Activated T-cell treated with anti-CD3 and anti-CD28 coated beads for 1 hour (primary cell): ENCODE data around the gene CMTM5.
"Not testable (repeated sequence)": the region's sequence is repeated elsewhere in the genome, so short reads cannot be mapped to it uniquely, and the experiment has no call there.

Experiments used
- DNase-seq: peaks from one replicate; pipeline ENCODE4 v3.0.0-alpha.2; 2020; ENCODE audit warnings: low read depth

CMTM5 gene

DNA sequence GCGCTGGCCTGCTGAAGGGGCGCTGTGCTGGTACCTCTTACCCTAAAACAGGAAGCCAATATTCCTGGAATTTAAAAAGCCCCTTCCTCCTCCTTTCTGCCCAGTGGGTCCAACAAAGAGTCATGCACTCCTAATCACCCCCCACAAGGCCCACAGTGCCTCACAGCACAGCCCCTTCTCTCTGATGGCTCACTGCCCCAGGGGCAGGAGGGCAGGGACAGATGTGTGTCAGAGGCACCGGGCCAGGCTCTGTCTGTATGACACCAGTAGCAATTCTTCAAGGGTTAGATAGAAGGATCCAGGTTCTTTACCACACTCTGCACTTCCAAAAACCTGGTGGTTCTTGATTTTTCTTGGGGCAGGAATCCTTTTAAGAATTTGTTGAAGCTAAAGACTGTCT is 22.3 kb downstream of the CMTM5 start:
- DNase-seq, result no peak

DNA sequence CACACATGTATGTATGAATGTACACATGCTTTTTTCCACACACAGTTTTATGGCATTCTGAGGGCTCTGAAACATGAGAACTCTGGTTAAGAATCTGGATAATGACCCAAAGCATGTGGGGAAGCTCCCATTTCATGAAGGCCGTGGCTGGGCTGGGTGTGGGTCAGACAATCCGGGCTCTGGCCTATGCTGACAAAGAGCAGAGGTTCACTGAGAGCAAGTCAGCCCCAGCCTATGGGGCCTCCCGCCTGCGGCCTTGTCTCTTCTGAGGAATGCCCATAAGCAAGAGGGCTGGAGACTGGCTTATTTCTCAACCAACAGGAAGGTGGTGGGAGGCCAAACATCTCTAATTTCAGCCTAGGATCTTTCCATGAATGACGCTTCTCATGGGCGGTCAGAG is 22.7 kb downstream of the CMTM5 start:
- DNase-seq, result no peak

DNA sequence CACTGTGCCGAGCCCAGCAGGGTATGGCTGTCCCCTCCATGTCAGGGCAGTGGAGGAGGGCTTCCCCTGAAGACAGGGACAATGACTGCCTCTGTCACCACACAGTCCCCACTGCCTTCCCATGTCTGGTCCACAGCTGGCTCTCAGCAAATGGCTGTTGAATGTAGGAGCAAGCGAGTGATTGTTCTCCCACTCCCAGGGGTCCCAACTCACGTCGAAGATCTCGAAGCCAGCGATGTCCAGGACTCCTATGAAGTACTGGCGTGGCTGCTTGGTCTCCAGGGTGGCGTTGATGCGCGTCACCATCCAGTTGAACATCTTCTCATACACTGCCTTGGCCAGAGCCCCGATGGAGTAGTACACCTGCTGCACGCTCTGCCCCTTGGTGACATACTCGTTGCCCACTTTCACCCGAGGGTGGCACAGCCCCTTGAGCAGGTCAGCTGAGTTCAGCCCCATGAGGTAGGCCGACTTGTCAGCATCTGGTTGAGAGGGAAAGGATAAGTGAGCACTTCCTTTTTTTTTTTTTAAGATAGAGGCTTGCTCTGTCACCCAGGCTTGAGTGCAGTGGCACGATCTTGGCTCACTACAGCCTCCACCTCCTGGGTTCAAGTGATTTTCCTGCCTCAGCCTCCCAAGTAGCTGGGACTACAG is 23.8 kb downstream of the CMTM5 start:
- DNase-seq, result not testable (repeated sequence)

DNA sequence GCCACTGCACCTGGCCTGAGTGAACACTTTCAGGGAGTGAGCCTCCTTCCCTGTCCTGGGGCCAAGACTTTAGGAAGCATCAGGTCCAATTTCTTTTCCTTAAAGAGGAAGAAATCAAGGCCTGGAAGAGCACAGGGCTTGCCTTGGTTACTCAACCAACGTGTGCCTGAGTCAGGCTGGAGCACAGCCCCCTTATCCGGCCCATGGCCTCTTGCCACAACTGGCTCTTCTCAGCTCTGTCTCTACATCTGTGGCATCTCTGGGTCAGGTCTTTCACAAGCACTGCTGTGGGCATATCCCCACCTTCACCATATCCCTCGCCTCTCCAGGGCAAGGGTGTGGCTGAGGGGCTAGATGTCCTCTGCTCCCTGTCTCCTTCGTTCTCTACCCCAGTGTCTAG is 24.4 kb downstream of the CMTM5 start:
- no peak for DNase-seq

DNA sequence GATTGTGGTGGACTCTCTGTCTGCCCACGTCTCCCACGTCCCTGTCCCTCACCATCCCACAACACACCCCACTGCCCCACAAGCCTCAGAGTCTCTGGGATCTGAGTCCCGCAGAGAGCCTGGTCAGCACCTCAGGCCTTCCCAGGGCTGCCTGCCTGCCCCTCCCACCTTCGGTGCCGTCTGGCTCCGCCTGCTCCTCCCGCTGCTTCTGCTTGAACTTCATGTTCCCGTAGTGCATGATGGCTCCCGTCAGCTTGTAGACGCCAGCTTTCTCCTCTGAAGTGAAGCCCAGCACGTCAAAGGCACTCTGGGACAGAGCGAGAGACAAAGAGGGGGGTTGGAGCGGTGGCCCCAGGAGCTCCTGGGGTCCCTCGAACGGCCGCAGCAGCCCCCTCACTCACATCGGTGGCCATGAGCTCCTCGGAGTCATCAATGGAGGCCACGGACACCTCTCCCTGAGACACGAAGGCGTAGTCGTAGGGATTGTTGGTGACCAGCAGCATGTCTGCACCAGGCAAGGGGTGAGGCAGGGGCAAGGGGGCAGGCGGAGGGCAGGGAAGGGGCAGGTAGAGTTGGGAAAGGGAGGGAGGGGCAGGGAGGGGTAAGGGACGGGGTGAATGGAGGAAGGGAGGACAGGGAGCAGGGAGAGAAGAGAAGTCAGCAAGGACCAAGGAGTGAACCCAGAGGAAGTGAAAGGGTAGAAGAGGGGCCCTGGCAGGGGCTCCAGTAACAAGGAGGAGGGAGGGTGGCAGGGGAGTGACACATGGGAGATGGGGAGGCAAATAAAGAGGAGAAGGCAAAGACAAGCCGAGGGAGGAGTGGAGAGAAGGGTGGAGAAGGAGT is 25.7 kb downstream of the CMTM5 start:
- no peak for DNase-seq

DNA sequence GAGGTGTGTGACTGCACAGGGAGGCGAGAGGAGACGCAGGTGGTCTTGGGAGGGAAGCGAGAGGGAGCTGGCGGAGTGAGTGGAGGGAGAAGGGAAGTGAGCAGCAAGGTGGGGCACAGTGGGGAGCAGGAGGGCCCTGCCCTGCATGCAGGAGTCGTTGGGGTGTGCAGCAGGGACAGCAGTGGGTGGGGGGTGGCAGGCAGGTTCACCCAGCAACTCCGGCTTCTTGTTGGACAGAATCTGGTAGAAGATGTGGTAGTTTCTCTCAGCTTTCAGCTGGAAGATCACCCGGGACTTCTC is 26.2 kb downstream of the CMTM5 start:
- no peak for DNase-seq

DNA sequence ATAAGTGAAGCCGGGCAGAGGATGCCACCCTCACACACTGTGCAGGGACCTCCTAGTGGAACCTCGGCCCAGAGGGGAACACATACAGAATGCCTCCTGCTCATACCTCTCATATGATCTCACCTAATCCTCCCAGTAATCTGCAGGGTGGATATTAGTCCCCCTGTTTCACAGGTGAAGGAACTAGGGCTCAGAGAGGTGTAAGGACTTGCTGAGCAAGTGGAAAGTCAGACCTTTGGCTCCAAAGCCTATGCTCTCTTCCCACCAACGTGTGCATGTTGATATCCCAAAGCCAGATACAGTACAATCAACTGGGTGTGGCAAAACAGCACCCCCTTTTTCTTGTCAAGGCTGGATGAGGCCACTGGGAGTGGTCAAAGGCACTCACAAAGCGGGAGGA is 27.1 kb downstream of the CMTM5 start:
- DNase-seq, result no peak

DNA sequence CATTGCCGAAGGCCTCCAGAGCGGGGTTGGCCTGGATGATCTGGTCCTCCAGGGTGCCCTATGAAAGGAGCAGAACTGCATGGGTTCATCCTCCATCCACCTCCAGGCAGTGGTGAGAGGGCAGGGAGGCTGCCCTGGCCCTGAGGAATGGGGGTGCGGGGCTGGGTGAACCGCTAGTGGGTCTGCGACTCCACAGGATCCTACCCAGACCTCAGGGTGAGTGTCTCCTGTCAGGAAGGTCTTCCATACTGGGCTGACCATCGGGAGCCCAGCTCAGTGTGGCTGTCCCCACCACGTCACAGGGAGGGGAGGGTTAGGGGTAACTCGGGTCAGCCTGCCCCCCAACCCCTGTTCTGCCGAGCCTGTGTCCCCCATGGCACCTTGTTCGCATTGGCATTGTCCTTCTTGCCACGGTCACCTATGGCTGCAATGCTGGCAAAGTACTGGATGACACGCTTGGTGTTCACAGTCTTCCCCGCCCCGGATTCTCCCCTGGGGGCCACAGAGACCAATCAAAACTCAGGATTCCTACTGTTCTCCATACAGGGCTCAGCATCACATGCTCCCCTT is 27.6 kb downstream of the CMTM5 start:
- no peak for DNase-seq

DNA sequence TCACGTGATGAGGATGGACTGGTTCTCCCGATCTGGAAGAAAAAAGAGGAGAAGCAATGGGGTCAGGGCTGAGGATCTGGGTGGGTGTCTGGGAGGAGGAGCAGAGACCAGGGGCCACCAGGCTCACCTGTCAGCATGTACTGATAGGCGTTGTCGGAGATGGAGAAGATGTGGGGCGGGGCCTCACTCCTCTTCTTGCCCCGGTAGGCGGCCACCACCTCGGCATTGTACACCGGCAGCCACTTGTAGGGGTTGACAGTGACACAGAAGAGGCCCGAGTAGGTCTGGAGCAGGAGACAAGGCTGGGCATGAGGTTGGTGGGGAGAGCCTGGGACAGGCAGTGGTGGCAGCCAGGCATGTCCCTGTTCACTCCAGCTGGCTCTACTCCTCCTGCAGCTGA is 28.2 kb downstream of the CMTM5 start:
- DNase-seq, result no peak

DNA sequence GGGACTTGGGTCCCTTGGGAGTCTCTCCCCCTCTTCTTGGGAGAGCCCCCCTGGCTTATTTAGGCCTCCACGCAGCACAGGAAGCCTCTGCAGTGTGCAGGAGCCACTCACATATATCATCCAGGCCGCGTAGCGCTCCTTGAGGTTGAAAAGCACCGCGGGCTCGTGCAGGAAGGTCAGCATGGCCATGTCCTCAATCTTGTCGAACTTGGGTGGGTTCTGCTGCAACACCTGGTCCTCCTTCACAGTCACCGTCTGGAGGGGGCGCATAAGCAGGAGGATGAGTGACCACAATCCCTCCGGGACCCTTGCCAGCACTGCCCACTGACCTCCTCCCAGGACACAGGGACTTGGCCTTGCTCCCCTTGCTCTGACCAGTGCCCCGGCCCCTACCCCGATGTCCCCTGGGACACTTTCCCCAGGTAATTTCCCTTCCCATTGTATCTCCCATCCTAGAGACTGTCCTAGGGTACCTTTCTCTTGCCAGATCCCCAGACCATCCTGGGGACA is 28.7 kb downstream of the CMTM5 start:
- DNase-seq, result no peak

DNA sequence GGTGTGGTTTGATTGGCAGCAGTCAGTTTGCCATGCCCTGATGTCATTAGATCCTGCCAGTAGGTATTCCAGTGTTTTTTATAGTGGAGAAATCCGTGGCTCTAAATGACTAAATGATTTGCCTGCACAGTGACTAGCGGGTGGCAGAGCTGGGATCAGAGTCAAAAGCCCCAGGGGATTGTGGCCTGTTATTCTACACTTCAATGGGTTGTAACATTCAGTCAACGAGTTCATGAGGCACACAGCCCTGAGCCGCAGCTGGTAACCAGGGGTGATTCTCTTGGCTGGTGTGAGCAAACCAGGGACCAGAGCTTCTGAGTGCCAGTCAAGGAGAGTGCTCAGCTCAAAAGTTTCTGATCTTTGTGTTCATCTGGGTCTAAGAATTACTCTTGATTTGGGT is 29.4 kb downstream of the CMTM5 start:
- DNase-seq, result no peak

DNA sequence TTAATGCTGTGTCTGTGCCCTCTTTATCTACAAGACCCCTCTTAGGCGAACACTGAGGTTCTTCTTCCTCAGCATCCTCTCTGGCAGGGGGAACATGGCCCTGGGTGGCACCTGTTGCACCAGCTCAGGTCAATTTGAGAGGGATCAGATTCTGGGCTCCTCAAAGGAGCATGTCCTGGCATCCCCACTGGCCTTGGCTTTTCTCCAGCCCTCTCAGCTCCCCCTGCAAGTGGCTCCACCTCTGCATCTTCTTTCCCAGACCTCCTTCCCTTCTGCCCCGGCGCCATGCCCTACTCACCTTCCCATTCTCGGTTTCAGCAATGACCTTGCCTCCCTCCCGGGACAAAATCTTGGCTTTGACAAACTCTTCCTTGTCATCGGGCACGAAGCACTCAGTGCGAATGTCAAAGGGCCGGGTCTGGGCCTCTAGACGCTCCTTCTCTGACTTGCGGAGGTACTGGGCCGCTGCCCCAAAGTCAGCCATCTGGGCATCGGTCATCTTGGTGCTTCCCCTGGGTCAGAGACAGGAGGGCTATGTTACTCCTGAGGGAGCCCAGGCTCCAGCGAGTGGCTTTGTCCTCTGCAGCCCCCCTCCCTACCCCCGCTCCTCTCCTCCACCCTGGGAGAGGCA is 30.0 kb downstream of the CMTM5 start:
- no peak for DNase-seq

DNA sequence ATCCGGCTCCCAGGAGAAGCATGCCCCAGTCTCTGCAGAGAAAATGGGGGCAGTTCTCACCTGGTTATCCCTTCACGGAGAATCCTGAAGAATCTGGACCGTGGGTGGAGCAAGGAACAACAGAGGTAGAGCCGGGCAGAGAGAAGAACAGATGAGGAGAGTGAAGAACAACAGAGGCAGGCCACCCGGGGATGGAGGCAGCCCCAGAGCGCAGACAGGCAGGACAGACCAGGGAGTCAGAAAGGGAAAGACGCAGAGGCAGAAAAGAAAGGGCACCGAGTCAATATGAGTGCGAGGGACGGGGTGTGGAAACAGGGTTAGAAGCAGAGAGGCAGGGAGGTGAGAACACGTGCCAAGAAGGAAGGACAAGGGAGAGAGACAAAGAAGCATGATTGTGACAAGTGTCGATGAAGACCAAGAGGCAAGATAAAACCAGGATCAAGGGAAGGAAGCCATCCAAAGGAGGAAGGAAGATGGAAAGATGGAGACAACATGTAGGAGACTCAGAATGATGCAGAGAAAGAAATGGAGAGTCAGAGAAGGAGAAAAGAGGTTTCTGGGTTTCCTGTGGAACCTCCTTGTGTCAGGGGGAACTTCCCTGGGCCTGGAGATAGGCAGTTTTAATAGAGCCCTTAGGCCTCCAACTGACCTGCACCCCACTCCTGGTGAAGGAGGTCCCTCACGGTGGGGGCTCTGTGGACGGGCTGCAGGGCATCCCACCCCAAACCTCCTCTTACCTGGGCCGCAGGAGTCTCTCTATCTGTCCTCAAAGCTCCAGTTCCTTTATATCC is 30.9 kb downstream of the CMTM5 start, which contains the start of gene MYH6:
TSS of gene MYH6 (minus strand) at position 758 of the 791 bp plus-strand sequence. CDS start 1,050 bp downstream, outside the sequence.
- DNase-seq, result no peak

DNA sequence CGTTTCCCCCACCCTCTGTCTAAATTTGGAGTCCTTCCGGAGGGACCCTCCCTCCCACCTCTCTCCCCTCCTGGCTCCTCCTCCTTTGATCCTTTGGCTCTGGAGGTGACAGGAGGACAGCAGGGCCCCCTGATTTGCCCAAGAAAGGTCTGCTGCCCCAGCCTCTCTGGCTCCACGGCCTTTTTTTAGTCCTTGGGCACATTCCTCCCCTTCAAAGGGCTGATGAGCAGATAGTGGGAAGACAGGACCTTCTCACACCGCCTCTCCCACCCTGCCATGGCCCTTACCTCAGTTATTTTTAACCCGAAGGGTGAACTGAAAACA is 31.4 kb downstream of the CMTM5 start:
- DNase-seq, result no peak

DNA sequence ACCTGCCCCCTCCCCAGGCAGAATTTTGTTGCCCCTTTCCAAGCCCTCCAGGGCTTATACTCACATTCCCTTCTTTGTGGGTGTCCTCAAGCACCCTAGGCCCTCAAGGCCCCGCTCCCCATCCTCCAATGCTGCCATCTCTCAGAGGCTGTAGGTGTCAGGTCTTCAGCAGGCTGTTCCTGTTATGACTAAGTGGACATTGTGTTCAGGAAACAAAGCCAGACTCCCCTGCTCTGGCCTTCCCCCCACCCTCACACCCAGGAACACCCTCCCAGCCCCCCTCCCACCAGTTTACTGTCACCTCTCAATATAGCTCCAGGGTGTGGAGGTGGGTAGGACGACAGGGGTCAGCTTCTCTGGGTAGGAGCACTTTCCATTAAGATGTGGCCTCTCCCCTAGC is 32.6 kb downstream of the CMTM5 start:
- DNase-seq, result no peak

DNA sequence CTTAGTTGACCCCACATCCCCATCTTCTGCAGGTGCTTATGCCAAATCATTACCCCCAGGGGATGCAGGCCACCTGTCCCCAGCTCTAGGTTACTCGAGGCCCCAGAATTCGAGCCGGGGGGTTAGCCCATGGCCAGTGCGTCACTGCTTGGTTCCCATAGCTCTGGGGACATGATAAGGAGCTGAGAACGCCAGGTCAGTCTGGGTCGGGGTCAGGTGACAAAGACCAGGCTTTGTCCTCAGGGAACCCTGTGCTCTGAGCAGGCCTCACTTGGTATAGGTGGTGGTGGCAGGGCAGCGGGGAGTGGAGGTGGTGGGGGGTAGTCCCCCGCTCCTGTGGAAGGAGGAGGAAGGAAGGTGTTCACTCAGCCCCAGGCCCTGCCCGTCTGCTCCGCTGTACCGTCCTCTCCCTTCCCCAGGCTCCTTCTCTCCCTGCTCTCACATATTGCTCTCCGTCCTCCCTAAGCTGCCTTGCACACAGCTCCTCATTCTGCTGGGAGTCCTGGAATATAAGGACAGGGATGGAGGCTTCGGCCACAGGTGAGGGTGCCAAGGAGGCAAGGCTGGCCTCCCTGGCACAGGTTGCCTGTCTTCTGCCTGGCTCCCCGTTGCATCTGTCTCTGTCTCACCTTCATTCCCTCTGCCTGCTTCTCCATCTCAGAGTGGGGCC is 33.3 kb downstream of the CMTM5 start:
- DNase-seq, result no peak

DNA sequence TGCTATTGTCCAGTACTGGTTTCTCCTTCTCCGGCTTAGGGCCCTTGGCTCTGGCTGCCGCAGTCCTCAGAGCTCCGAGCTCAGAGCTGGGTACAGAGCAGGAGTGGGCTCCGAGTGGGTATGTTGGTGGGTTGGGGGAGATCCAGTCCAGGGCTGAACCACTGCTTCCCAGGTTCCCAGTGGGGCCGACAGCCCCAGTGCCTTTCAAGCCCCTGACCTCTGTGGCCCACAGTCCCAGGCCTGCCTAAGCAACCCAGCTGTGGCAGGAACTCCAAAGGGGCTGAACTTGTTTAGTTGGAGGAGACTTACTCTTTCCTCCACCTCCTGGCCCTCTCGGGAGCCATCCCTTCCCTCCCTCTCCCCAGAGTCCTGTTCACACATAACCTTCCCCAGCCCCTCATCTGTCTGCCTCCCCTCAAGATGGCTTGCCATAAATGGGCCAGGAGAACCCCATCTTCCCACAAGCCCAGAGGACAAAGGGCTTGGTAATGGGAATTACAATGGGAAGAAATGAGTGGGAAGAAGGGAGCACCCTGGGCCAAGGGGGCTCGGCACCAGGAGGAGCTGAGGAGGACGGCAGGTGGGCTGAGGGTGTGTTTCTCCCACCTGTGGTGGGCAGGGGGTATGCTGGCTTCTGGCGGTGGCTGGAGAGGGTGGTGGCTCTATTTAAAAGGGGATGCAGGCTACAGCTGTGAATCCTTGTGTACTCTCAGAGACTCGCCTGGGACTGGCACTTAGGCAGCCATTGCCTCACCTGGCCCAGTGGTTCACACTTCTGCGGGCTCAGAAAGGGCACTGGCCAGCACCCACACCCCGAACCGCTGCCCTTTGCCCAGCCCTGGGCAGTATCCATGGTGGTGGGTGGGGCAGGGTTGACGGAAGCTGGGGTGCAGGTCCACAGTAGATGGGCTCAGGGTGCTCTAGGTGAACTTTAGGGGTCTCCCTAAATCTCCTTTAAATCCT is 35.0 kb downstream of the CMTM5 start:
- DNase-seq, result no peak

DNA sequence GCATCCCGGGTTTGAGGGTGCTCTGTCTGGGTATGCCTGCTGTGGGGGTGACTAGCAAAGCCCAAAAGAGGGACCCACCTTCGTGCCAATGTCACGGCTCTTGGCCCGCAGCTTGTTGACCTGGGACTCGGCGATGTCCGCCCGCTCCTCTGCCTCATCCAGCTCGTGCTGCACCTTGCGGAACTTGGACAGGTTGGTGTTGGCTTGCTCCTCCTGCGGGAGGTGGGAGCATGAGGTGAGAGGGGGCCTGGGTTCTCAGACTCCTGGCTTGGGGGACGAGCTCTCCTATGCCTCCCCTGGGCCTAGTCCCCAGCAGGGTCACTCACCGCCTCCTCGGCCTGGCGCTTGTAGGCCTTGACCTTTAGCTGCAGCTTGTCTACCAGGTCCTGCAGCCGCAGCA is 36.8 kb downstream of the CMTM5 start:
- DNase-seq, result no peak

DNA sequence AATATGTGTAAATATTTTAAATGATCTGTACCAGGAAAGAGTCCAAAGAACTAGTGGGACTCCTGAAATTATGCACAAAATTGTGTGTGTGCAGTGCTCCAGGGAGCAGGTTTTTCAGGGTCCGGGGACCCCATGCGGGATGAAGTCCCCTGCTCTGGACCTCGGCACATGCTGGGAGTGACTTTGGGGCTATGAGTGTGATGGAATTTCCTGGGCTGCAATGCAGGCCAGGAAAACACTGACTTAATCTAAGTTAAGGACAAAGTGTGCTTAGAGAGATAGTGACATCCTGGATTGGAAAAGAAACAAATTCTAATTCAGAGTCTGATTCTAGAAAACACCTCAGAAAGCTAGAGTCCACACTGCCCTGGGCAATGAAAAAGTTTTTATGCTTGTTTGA is 37.4 kb downstream of the CMTM5 start:
- DNase-seq, result no peak
